Ovary (tissue), 3 donors: Measurements from ENCODE around the gene FNDC11.

Experiments used
- CTCF ChIP-seq, 3 donors: fragments of 450-650 bp in 2 of 3; fragments of 200-600 bp in 1 of 3; IDR thresholded peaks; one replicate each; pipeline versions ENCODE4 v1.5.1 to v1.8.0; 2016 to 2022; ENCODE audit warnings: antibody characterized with exemption in 3 of 3, mild to moderate bottlenecking in 1 of 3
- EP300 ChIP-seq: sonication (generic); formaldehyde crosslinking; IDR thresholded peaks from one replicate; pipeline ENCODE4 v1.6.1; 2017; ENCODE audit warnings: antibody characterized with exemption
- donor health status: DM: no; HTN: no; CAD: no.

- no peak for TF ChIP-seq EP300
- no peak for TF ChIP-seq CTCF (IDR thresholded peaks at IDR 0.05)
Measured at GRCh38 chr20:63538204-63539091, 15.5 kb upstream of the FNDC11 start.
